SHP77 (cell line): ENCODE results near the gene CCDC112.
A peak's percentile ranks its signal among the peaks of the same experiment; 100 is the strongest.
"Not testable (repeated sequence)": the region's sequence is repeated elsewhere in the genome, so short reads cannot be mapped to it uniquely, and the experiment has no call there.

Source experiments
- DNase-seq, 2 experiments: peaks; one replicate each; lab custom pipeline; 2025; lab: John Stamatoyannopoulos, UW

The CCDC112 gene

GRCh38 chr5:115262321-115263077 lies 34.0 kb downstream of the CCDC112 start, which contains the start of gene PGGT1B:
Gene PGGT1B (minus strand): TSS chr5:115262877. CDS start chr5:115262851, 26 bp downstream.
- peak; percentile 65 to 80 for DNase-seq

- DNase-seq: no peak
Observed at GRCh38 chr5:115262011-115262320, 34.5 kb downstream of the CCDC112 start.

GRCh38 chr5:115260248-115260647 lies 36.2 kb downstream of the CCDC112 start:
- no peak for DNase-seq

GRCh38 chr5:115257981-115258380 lies 38.5 kb downstream of the CCDC112 start:
- DNase-seq: no peak

GRCh38 chr5:115249379-115249778 lies 47.1 kb downstream of the CCDC112 start:
- not testable (repeated sequence) for DNase-seq

GRCh38 chr5:115246361-115246991 lies 50.0 kb downstream of the CCDC112 start:
- peak; percentile 42 to 64 for DNase-seq

- DNase-seq: no peak
Observed at GRCh38 chr5:115243412-115243811, 53.0 kb downstream of the CCDC112 start.

- no peak for DNase-seq
Observed at GRCh38 chr5:115241881-115242642, 54.4 kb downstream of the CCDC112 start.

GRCh38 chr5:115237066-115237465 lies 59.4 kb downstream of the CCDC112 start:
- DNase-seq: no peak

- DNase-seq: no peak
Observed at GRCh38 chr5:115236599-115236998, 59.9 kb downstream of the CCDC112 start.

GRCh38 chr5:115231598-115231997 lies 64.9 kb downstream of the CCDC112 start:
- DNase-seq: no peak

GRCh38 chr5:115229606-115230005 lies 66.8 kb downstream of the CCDC112 start:
- DNase-seq: no peak

- no peak for DNase-seq
Observed at GRCh38 chr5:115227281-115227680, 69.2 kb downstream of the CCDC112 start.
